Stomach smooth muscle (tissue), 2 donors: ENCODE measurements around the gene NOP16.

ENCODE experiments used
- H3K27ac ChIP-seq: one replicate; pipeline ENCODE4 v1.7.0; 2013; ENCODE audit warnings: mild to moderate bottlenecking, low read length, inconsistent platforms
- H3K27me3 ChIP-seq, 2 donors: one replicate each; pipeline ENCODE4 v1.7.0; 2013; ENCODE audit warnings: low read length in 2 of 2; ENCODE audit not compliant: insufficient read depth in 2 of 2, control insufficient read depth in 1 of 2
- H3K36me3 ChIP-seq, 2 donors: one replicate each; pipeline ENCODE4 v1.7.0; 2013; ENCODE audit warnings: low read length in 2 of 2; ENCODE audit not compliant: control insufficient read depth in 2 of 2, insufficient read depth in 2 of 2
- H3K4me1 ChIP-seq: one replicate; pipeline ENCODE4 v1.7.0; 2013; ENCODE audit warnings: low read length; ENCODE audit not compliant: control insufficient read depth, insufficient read depth
- H3K4me3 ChIP-seq, 2 donors: one replicate each; pipeline ENCODE4 v1.7.0; 2013; ENCODE audit warnings: low read length in 2 of 2
- H3K9ac ChIP-seq, 2 donors: one replicate each; pipeline ENCODE4 v1.7.0; 2013; ENCODE audit warnings: low read length in 2 of 2, mild to moderate bottlenecking in 1 of 2
- H3K9me3 ChIP-seq, 2 donors: one replicate each; pipeline ENCODE4 v1.7.0; 2013; ENCODE audit warnings: low read length in 2 of 2; ENCODE audit not compliant: control insufficient read depth in 2 of 2
- donor health status: healthy.
- donor health status: Pancreatic carcinoma.

Gene NOP16

GRCh38 chr5:176334031-176334770 lies 54.2 kb downstream of the NOP16 start:
- no peak overlapping the region for H3K4me3 ChIP-seq
- H3K36me3 ChIP-seq = peaks cover 14 to 16% of the 10 kb centered on the region in 2 donors
- no peak overlapping the region for H3K9ac ChIP-seq
- H3K9me3 ChIP-seq = peaks cover 0 to 3% of the 10 kb centered on the region in 2 donors
- H3K27ac ChIP-seq = no peak overlapping the region
- no peaks in the 10 kb centered on the region for H3K27me3 ChIP-seq
- H3K4me1 ChIP-seq = no peaks in the 10 kb centered on the region
